ENCODE data around the gene MAPK11. TPM values are rescaled to one million over a fixed set of nuclear protein-coding genes. Genes with fewer than 3 reads are reported as not detected.

MAPK11 gene
- polyA plus RNA-seq, 3 donors = 0.81 TPM; not detected in 2

- no peak overlapping the region for H3K4me3 Mint-ChIP-seq
- Histone ChIP-seq H3K27ac (ENCODE audit: low read depth in 1 of 2, low read length in 2 of 2) (no peak overlapping the region), H3K9ac (ENCODE audit: insufficient read depth, low read length, poor library complexity, severe bottlenecking) (no peak overlapping the region), H3K79me2 (ENCODE audit: insufficient read depth, low read length) (no peaks in the 10 kb centered on the region), H3K4me3 (replicated peaks in 1 of 3; ENCODE audit: low read depth in 2 of 3, low read length in 3 of 3) (no peak overlapping the region), H3K4me1 (ENCODE audit: control insufficient read depth in 1 of 2, insufficient read depth in 2 of 2, low read length in 2 of 2) (no peaks in the 10 kb centered on the region), H3K9me3 (replicated peaks in 1 of 2; ENCODE audit: control insufficient read depth in 1 of 2, insufficient read depth in 1 of 2, low read length in 2 of 2) (no peaks in the 10 kb centered on the region), H3K27me3 (ENCODE audit: control insufficient read depth in 2 of 2, insufficient read depth in 2 of 2, low read length in 2 of 2) (no peaks in the 10 kb centered on the region), H3K36me3 (replicated peaks in 1 of 2; ENCODE audit: control insufficient read depth in 1 of 2, insufficient read depth in 2 of 2, low read length in 2 of 2) (peaks cover 75 to 88% of the 10 kb centered on the region in 2 donors), H2AFZ (ENCODE audit: insufficient read depth, low read depth, low read length, poor library complexity, severe bottlenecking) (no peak overlapping the region), H4K20me1 (ENCODE audit: insufficient read depth, low read length) (peaks cover 3% of the 10 kb centered on the region), H3K4me2 (replicated peaks; ENCODE audit: extremely low read depth, low read length, poor library complexity, severe bottlenecking) (no peak overlapping the region)
- H3K27ac Mint-ChIP-seq = peak overlapping the region in 1 of 7 donors; percentile 40
- no peak for DNase-seq
- TF ChIP-seq, protein P1, sequence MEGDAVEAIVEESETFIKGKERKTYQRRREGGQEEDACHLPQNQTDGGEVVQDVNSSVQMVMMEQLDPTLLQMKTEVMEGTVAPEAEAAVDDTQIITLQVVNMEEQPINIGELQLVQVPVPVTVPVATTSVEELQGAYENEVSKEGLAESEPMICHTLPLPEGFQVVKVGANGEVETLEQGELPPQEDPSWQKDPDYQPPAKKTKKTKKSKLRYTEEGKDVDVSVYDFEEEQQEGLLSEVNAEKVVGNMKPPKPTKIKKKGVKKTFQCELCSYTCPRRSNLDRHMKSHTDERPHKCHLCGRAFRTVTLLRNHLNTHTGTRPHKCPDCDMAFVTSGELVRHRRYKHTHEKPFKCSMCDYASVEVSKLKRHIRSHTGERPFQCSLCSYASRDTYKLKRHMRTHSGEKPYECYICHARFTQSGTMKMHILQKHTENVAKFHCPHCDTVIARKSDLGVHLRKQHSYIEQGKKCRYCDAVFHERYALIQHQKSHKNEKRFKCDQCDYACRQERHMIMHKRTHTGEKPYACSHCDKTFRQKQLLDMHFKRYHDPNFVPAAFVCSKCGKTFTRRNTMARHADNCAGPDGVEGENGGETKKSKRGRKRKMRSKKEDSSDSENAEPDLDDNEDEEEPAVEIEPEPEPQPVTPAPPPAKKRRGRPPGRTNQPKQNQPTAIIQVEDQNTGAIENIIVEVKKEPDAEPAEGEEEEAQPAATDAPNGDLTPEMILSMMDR (IDR thresholded peaks at IDR 0.05) = no peak
- intact Hi-C loops (cut with micrococcal nuclease) = no loop called here
- peaks cover 65 to 87% of the 10 kb centered on the region in 2 donors for H3K36me3 Mint-ChIP-seq
- no peaks in the 10 kb centered on the region for H3K27me3 Mint-ChIP-seq (ENCODE audit: low read depth in 3 of 3)
- H3K9me3 Mint-ChIP-seq = no peaks in the 10 kb centered on the region
- H3K4me1 Mint-ChIP-seq = no peaks in the 10 kb centered on the region
- 97% methylated on average over 23 of the region's 24 CpGs for WGBS (ENCODE audit: insufficient coverage)
Observed at GRCh38 chr22:50225200-50225969, 44.8 kb downstream of the MAPK11 start.

- Histone ChIP-seq H3K79me2 (ENCODE audit: insufficient read depth, low read length) (no peaks in the 10 kb centered on the region), H3K36me3 (replicated peaks in 1 of 2; ENCODE audit: control insufficient read depth in 1 of 2, insufficient read depth in 2 of 2, low read length in 2 of 2) (peaks cover 70 to 82% of the 10 kb centered on the region in 2 donors), H3K27me3 (ENCODE audit: control insufficient read depth in 2 of 2, insufficient read depth in 2 of 2, low read length in 2 of 2) (no peaks in the 10 kb centered on the region), H2AFZ (ENCODE audit: insufficient read depth, low read depth, low read length, poor library complexity, severe bottlenecking) (no peak overlapping the region), H3K9me3 (replicated peaks in 1 of 2; ENCODE audit: control insufficient read depth in 1 of 2, insufficient read depth in 1 of 2, low read length in 2 of 2) (no peaks in the 10 kb centered on the region), H3K9ac (ENCODE audit: insufficient read depth, low read length, poor library complexity, severe bottlenecking) (no peak overlapping the region), H3K4me1 (ENCODE audit: control insufficient read depth in 1 of 2, insufficient read depth in 2 of 2, low read length in 2 of 2) (peaks cover 0 to 9% of the 10 kb centered on the region in 2 donors), H3K27ac (ENCODE audit: low read depth in 1 of 2, low read length in 2 of 2) (no peak overlapping the region), H3K4me2 (replicated peaks; ENCODE audit: extremely low read depth, low read length, poor library complexity, severe bottlenecking) (no peak overlapping the region), H4K20me1 (ENCODE audit: insufficient read depth, low read length) (peaks cover 16% of the 10 kb centered on the region), H3K4me3 (replicated peaks in 1 of 3; ENCODE audit: low read depth in 2 of 3, low read length in 3 of 3) (no peak overlapping the region)
- TF ChIP-seq, protein P1 (IDR thresholded peaks at IDR 0.05) = no peak
- H3K36me3 Mint-ChIP-seq = peaks cover 59 to 84% of the 10 kb centered on the region in 2 donors
- no peak overlapping the region for H3K4me3 Mint-ChIP-seq
- intact Hi-C loops (cut with micrococcal nuclease) = no loop called here
- 97% methylated on average over 16 of the region's 16 CpGs for WGBS (ENCODE audit: insufficient coverage)
- DNase-seq = no peak
- peaks cover 6% of the 10 kb centered on the region for H3K4me1 Mint-ChIP-seq
- no peaks in the 10 kb centered on the region for H3K27me3 Mint-ChIP-seq (ENCODE audit: low read depth in 3 of 3)
- no peak overlapping the region for H3K27ac Mint-ChIP-seq
- no peaks in the 10 kb centered on the region for H3K9me3 Mint-ChIP-seq
Observed at GRCh38 chr22:50224071-50224470, 46.1 kb downstream of the MAPK11 start.

Measured in CD14-positive monocyte (primary cell).